H1 (cell line): Measurements from ENCODE around the gene BRME1. TPM values are rescaled to one million over a fixed set of nuclear protein-coding genes. Genes with fewer than 3 reads are reported as not detected.

Experiments used
- CTCF ChIA-PET: fragments of 300-600 bp; sonication (Branson Sonifier 250); formaldehyde crosslinking; loops from one replicate; lab custom pipeline; 2021; ENCODE audit not compliant: partially characterized antibody; lab: Charles Lee
- POLR2A ChIA-PET: fragments of 300-600 bp; sonication (Branson Sonifier 250); formaldehyde crosslinking; loops from one replicate; lab custom pipeline; 2021; ENCODE audit warnings: inconsistent platforms; ENCODE audit not compliant: partially characterized antibody; lab: Charles Lee
- DNase-seq, 2 experiments: peaks; one replicate each; pipeline versions ENCODE4 v3.0.0 to v3.0.0-alpha.2; 2010 to 2022; ENCODE audit warnings: low spot score in 2 of 2, low read depth in 1 of 2, mixed read lengths in 1 of 2
- FAIRE-seq: peaks from 2 replicates; lab custom pipeline; 2011; peaks lifted over from hg19 to GRCh38; lab: Jason Lieb, UNC
- H2AFZ ChIP-seq: 2 replicates; pipeline ENCODE4 v1.8.1; 2012; ENCODE audit warnings: low read length, inconsistent platforms
- H2AK5ac ChIP-seq: 2 replicates; pipeline ENCODE4 v1.6.1; 2013; ENCODE audit warnings: low read depth, low read length
- H2BK120ac ChIP-seq: replicated peaks from 2 replicates; pipeline ENCODE3; 2013; ENCODE audit warnings: low read depth, low read length, inconsistent platforms
- H2BK12ac ChIP-seq: 2 replicates; pipeline ENCODE4 v1.6.1; 2013; ENCODE audit warnings: low read depth, low read length
- H2BK15ac ChIP-seq: 2 replicates; pipeline ENCODE4 v1.6.1; 2013; ENCODE audit warnings: low read length
- H2BK20ac ChIP-seq: 2 replicates; pipeline ENCODE4 v1.6.1; 2013; ENCODE audit warnings: low read length
- H2BK5ac ChIP-seq: 2 replicates; pipeline ENCODE4 v1.6.1; 2013; ENCODE audit warnings: low read depth, low read length
- H3K14ac ChIP-seq: 2 replicates; pipeline ENCODE4 v1.6.1; 2013; ENCODE audit warnings: inconsistent platforms; ENCODE audit not compliant: insufficient read length
- H3K18ac ChIP-seq: 2 replicates; pipeline ENCODE4 v1.6.1; 2013; ENCODE audit warnings: low read length; ENCODE audit errors: extremely low read depth
- H3K23ac ChIP-seq: 2 replicates; pipeline ENCODE4 v1.6.1; 2013; ENCODE audit warnings: inconsistent platforms; ENCODE audit not compliant: insufficient read length
- H3K23me2 ChIP-seq: 2 replicates; pipeline ENCODE4 v1.6.1; 2013; ENCODE audit warnings: low read depth, low read length
- H3K27ac ChIP-seq: 2 replicates; pipeline ENCODE4 v1.6.1; 2011; ENCODE audit warnings: low read depth, low read length, inconsistent platforms
- H3K27me3 ChIP-seq, 4 experiments: replicated peaks in 1 of 4; 1 replicate in 1 of 4; 2 replicates in 3 of 4; pipeline versions ENCODE4 v1.6.1 to v1.8.1; 2011 to 2013; ENCODE audit warnings: low read length in 3 of 4, mild to moderate bottlenecking in 3 of 4, inconsistent platforms in 2 of 4, mixed read lengths in 2 of 4, moderate library complexity in 1 of 4; ENCODE audit not compliant: control insufficient read depth in 3 of 4, insufficient read depth in 3 of 4; ENCODE audit errors: extremely low read depth in 1 of 4
- H3K36me3 ChIP-seq, 4 experiments: 2 replicates each; pipeline versions ENCODE4 v1.6.1 to v1.8.1; 2011 to 2013; ENCODE audit warnings: mild to moderate bottlenecking in 4 of 4, low read length in 3 of 4, moderate library complexity in 2 of 4, control low read depth in 1 of 4, inconsistent platforms in 1 of 4; ENCODE audit not compliant: insufficient read depth in 4 of 4, control insufficient read depth in 2 of 4
- H3K4ac ChIP-seq: replicated peaks from 2 replicates; pipeline ENCODE3; 2013; ENCODE audit warnings: low read length, low read depth, mixed read lengths, inconsistent platforms; ENCODE audit not compliant: insufficient read length
- H3K4me1 ChIP-seq, 4 experiments: replicated peaks in 1 of 4; 1 replicate in 1 of 4; 2 replicates in 3 of 4; pipeline versions ENCODE4 v1.6.1 to v1.8.1; 2011 to 2013; ENCODE audit warnings: low read length in 3 of 4, inconsistent platforms in 2 of 4, mixed read lengths in 1 of 4; ENCODE audit not compliant: insufficient read depth in 4 of 4, control insufficient read depth in 3 of 4
- H3K4me2 ChIP-seq, 2 experiments: 2 replicates each; pipeline versions ENCODE4 v1.6.1 to v1.8.1; 2011 to 2013; ENCODE audit warnings: low read depth in 2 of 2, low read length in 2 of 2, control low read depth in 1 of 2, inconsistent platforms in 1 of 2, mild to moderate bottlenecking in 1 of 2; ENCODE audit not compliant: insufficient read depth in 1 of 2
- H3K4me3 ChIP-seq, 4 experiments: fragments of 200-600, 300-600 bp in 1 of 4; sonication (generic), shearing (Covaris generic), sonication (Bioruptor Twin) in 1 of 4; 2 replicates each; pipeline versions ENCODE4 v1.5.1 to v1.8.1; 2011 to 2016; ENCODE audit warnings: low read length in 4 of 4, low read depth in 3 of 4, control low read depth in 2 of 4, inconsistent platforms in 2 of 4, mild to moderate bottlenecking in 2 of 4, mixed read lengths in 1 of 4, moderate library complexity in 1 of 4; ENCODE audit not compliant: insufficient read depth in 2 of 4; ENCODE audit errors: extremely low read depth in 1 of 4
- H3K56ac ChIP-seq: replicated peaks from 2 replicates; pipeline ENCODE3; 2013; ENCODE audit warnings: low read depth, mild to moderate bottlenecking, mixed read lengths, low read length, inconsistent platforms; ENCODE audit not compliant: insufficient read length
- H3K79me1 ChIP-seq: 2 replicates; pipeline ENCODE4 v1.6.1; 2013; ENCODE audit warnings: low read depth, low read length, control low read depth
- H3K79me2 ChIP-seq, 2 experiments: 2 replicates each; pipeline versions ENCODE4 v1.6.1 to v1.8.1; 2012 to 2013; ENCODE audit warnings: low read length in 2 of 2, mild to moderate bottlenecking in 2 of 2, inconsistent platforms in 1 of 2; ENCODE audit not compliant: insufficient read depth in 2 of 2, control insufficient read depth in 1 of 2
- H3K9ac ChIP-seq, 4 experiments: replicated peaks in 1 of 4; 1 replicate in 1 of 4; 2 replicates in 3 of 4; pipeline versions ENCODE4 v1.6.1 to v1.8.1; 2011 to 2013; ENCODE audit warnings: low read depth in 3 of 4, low read length in 3 of 4, control low read depth in 2 of 4, mild to moderate bottlenecking in 2 of 4, moderate library complexity in 2 of 4, inconsistent platforms in 1 of 4; ENCODE audit errors: extremely low read depth in 1 of 4
- H3K9me3 ChIP-seq, 2 experiments: 2 replicates each; pipeline versions ENCODE4 v1.6.1 to v1.8.1; 2012 to 2013; ENCODE audit warnings: mild to moderate bottlenecking in 2 of 2, moderate library complexity in 2 of 2, control low read depth in 1 of 2, inconsistent platforms in 1 of 2, low read depth in 1 of 2, low read length in 1 of 2, mixed read lengths in 1 of 2; ENCODE audit not compliant: insufficient read depth in 2 of 2
- H4K20me1 ChIP-seq, 2 experiments: replicated peaks in 1 of 2; 2 replicates each; pipeline versions ENCODE3 to v1.8.1; 2011 to 2013; ENCODE audit warnings: inconsistent platforms in 2 of 2, low read length in 2 of 2, mild to moderate bottlenecking in 1 of 2; ENCODE audit not compliant: insufficient read depth in 2 of 2, control insufficient read depth in 1 of 2
- H4K5ac ChIP-seq: 2 replicates; pipeline ENCODE4 v1.6.1; 2013; ENCODE audit warnings: low read length, low read depth, mixed read lengths, inconsistent platforms; ENCODE audit not compliant: insufficient read length
- H4K8ac ChIP-seq: 2 replicates; pipeline ENCODE4 v1.8.0; 2013; ENCODE audit warnings: mild to moderate bottlenecking, moderate library complexity, low read length, inconsistent platforms; ENCODE audit not compliant: insufficient read depth; ENCODE audit errors: extremely low read depth
- H4K91ac ChIP-seq: replicated peaks from 2 replicates; pipeline ENCODE3; 2013; ENCODE audit warnings: low read length, mixed read lengths, inconsistent platforms; ENCODE audit not compliant: insufficient read length
- BACH1 ChIP-seq: IDR thresholded peaks from 2 replicates; pipeline ENCODE4 v1.6.1; 2012; ENCODE audit warnings: low read length, improper control_type of control experiment
- BRCA1 ChIP-seq: IDR thresholded peaks from 2 replicates; pipeline ENCODE4 v1.6.1; 2012; ENCODE audit warnings: low read depth, low read length, improper control_type of control experiment
- CEBPB ChIP-seq: IDR thresholded peaks from 2 replicates; pipeline ENCODE4 v1.6.1; 2012; ENCODE audit warnings: low read depth, low read length
- CHD1 ChIP-seq: IDR thresholded peaks from 2 replicates; pipeline ENCODE4 v1.6.1; 2012; ENCODE audit warnings: low read depth, low read length, improper control_type of control experiment
- CHD2 ChIP-seq: IDR thresholded peaks from 2 replicates; pipeline ENCODE4 v1.6.1; 2012; ENCODE audit warnings: low read length, improper control_type of control experiment
- EGR1 ChIP-seq: IDR thresholded peaks from 2 replicates; pipeline ENCODE4 v1.6.1; 2011; ENCODE audit warnings: low read depth, low read length, borderline replicate concordance
- GABPA ChIP-seq: IDR thresholded peaks from 2 replicates; pipeline ENCODE4 v1.6.1; 2011; ENCODE audit warnings: mild to moderate bottlenecking, low read length, moderate library complexity, borderline replicate concordance; ENCODE audit not compliant: insufficient read depth
- HDAC2 ChIP-seq, 2 experiments: fragments of 300-600 bp in 1 of 2; sonication (generic) in 1 of 2; IDR thresholded peaks; 2 replicates each; pipeline ENCODE4 v1.6.1; 2011 to 2012; ENCODE audit warnings: low read depth in 2 of 2, low read length in 2 of 2, mild to moderate bottlenecking in 2 of 2, moderate library complexity in 2 of 2, borderline replicate concordance in 1 of 2, inconsistent platforms in 1 of 2
- PHF8 ChIP-seq: fragments of 200-600 bp; sonication (generic); conservative IDR thresholded peaks from 2 replicates; pipeline ENCODE4 v1.7.1; 2012; ENCODE audit warnings: low read depth, mild to moderate bottlenecking, inconsistent platforms, low read length, moderate library complexity
- SP4 ChIP-seq: IDR thresholded peaks from 2 replicates; pipeline ENCODE4 v1.6.1; 2012; ENCODE audit warnings: low read length, inconsistent platforms
- SRF ChIP-seq: IDR thresholded peaks from 2 replicates; pipeline ENCODE4 v1.6.1; 2011; ENCODE audit warnings: mild to moderate bottlenecking, low read depth, low read length, moderate library complexity
- TEAD4 ChIP-seq: IDR thresholded peaks from 2 replicates; pipeline ENCODE4 v1.6.1; 2012; ENCODE audit warnings: low read depth, low read length, inconsistent platforms, mixed read lengths
- WGBS, 2 experiments: shearing (Covaris generic) in 1 of 2; methylation state at CpG; one replicate each; pipeline versions ENCODE4 v1.1.6 to v1.1.7; 2013 to 2015; ENCODE audit warnings: low lambda C conversion rate in 2 of 2, mixed read lengths in 2 of 2, inconsistent platforms in 1 of 2, low coverage in 1 of 2, missing lambda C conversion rate in 1 of 2; ENCODE audit not compliant: insufficient replicate concordance in 2 of 2, insufficient coverage in 1 of 2, insufficient read length in 1 of 2; ENCODE audit errors: extremely low coverage in 1 of 2, missing lambda C conversion rate in 1 of 2; 5-methylcytosine and 5-hydroxymethylcytosine counted together
- polyA plus RNA-seq, 7 experiments: library from polyadenylated mRNA; depleted of rRNA in 3 of 7; stranded (reverse) in 5 of 7; unstranded in 2 of 7; fragments of >200 nt in 5 of 7; fragments of 200-250 nt in 2 of 7; gene quantifications; 1 replicate in 5 of 7; 2 replicates in 1 of 7; 4 replicates in 1 of 7; pipeline versions ENCODE4 v1.2.1 to v1.2.3, GENCODE V29; 2011 to 2013; ENCODE audit warnings: missing spikeins in 2 of 7, mixed read lengths in 2 of 7
- total RNA-seq: library from RNA; stranded (reverse); fragmentation: NEBNext Ultra II Directional; extraction: Animal tissue kit (Norgen Biotek cat#: 25700); gene quantifications from 2 replicates; pipeline ENCODE4 v1.2.1, GENCODE V29; 2021
- TF ChIP-seq, protein P1 (sequence below): IDR thresholded peaks from 2 replicates; pipeline ENCODE4 v1.6.1; 2012; ENCODE audit warnings: low read length, inconsistent platforms

The BRME1 gene
- total and polyA plus RNA-seq, 2 of the 8 experiments (the other 6 are each of a cell fraction or from before 2014, with no cell fraction given), result 4.6 to 4.7 TPM

DNA sequence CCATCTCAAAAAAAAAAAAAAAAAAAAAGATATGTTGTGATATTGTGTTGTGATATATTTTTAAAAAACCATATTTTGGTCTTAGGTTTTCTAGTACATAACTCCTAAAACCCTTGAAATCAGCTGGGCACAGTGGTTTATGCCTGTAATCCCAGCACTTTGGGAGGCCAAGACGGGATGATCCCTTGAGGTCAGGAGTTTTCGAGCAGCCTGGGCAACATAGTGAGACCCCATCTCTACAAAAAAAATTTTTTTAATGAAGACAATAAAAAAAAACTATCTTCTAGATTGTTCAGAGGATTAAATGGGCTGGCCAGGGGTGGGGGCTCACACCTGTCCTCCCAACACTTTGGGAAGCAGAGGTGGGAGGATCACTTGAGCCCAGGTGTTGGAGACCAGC lies 45.1 kb upstream of the BRME1 start:
- H3K23me2 ChIP-seq, result peaks cover 9% of the 10 kb centered on the region
- H3K4me2 ChIP-seq, result no peak overlapping the region; a peak in 1 of 4 replicates
- DNase-seq, result no peak
- no peaks in the 10 kb centered on the region for H3K27me3 ChIP-seq
- no peak overlapping the region for H2AK5ac ChIP-seq
- peaks cover 0 to 19% of the 10 kb centered on the region in 2 experiments; a peak in 3 of 4 replicates for H3K79me2 ChIP-seq
- H2AFZ ChIP-seq, result no peak overlapping the region
- no peak overlapping the region for H2BK15ac ChIP-seq
- H3K14ac ChIP-seq, result no peak overlapping the region
- H3K9ac ChIP-seq, result no peak overlapping the region
- no peak overlapping the region for H2BK5ac ChIP-seq
- H4K20me1 ChIP-seq, result peaks cover 0 to 8% of the 10 kb centered on the region in 2 experiments
- CTCF ChIA-PET, result interaction anchor here (1.0 to 2.7 kb wide), 3 partner anchors 11 to 98 kb away, joined by 3 to 11 read pairs (median 4); no protein-coding TSS in a partner anchor
- no peak overlapping the region for H3K4me3 ChIP-seq
- no peak overlapping the region for H4K5ac ChIP-seq
- H3K56ac ChIP-seq, result no peak overlapping the region
- H3K4ac ChIP-seq, result no peak overlapping the region
- H3K27ac ChIP-seq, result no peak overlapping the region
- TF ChIP-seq, protein P1, sequence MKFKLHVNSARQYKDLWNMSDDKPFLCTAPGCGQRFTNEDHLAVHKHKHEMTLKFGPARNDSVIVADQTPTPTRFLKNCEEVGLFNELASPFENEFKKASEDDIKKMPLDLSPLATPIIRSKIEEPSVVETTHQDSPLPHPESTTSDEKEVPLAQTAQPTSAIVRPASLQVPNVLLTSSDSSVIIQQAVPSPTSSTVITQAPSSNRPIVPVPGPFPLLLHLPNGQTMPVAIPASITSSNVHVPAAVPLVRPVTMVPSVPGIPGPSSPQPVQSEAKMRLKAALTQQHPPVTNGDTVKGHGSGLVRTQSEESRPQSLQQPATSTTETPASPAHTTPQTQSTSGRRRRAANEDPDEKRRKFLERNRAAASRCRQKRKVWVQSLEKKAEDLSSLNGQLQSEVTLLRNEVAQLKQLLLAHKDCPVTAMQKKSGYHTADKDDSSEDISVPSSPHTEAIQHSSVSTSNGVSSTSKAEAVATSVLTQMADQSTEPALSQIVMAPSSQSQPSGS, result no peak
- no peak for TF ChIP-seq EGR1
- TF ChIP-seq PHF8, result no peak
- no peak for TF ChIP-seq HDAC2 (IDR thresholded peaks at IDR 0.05; ENCODE audit: borderline replicate concordance in 1 of 2, low read depth in 2 of 2, low read length in 2 of 2)
- TF ChIP-seq TEAD4, result no peak
- TF ChIP-seq CHD1, result no peak
- TF ChIP-seq BACH1, result no peak
- no peak for TF ChIP-seq CEBPB
- no peak for TF ChIP-seq SRF
- TF ChIP-seq GABPA, result no peak
- no peak for TF ChIP-seq BRCA1
- no peak for TF ChIP-seq SP4
- no peak for TF ChIP-seq CHD2
- FAIRE-seq, result no peak
- no peak overlapping the region for H2BK120ac ChIP-seq
- H4K91ac ChIP-seq, result no peak overlapping the region
- no peak overlapping the region for H3K23ac ChIP-seq
- POLR2A ChIA-PET, result interaction anchor here (1.2 to 4.3 kb wide), 5 partner anchors 11 to 56 kb away, joined by 4 to 39 read pairs (median 9); partner anchors contain the start of genes PODNL1 and RFX1
- H3K36me3 ChIP-seq, result peaks cover 8 to 13% (median 11%) of the 10 kb centered on the region in 4 experiments
- 94% methylated on average over 2 of the region's 2 CpGs; no CpG with 5 or more reads in 1 of the 2 experiments for WGBS, 2 experiments
- no peak overlapping the region for H2BK20ac ChIP-seq
- no peak overlapping the region for H3K18ac ChIP-seq
- H3K9me3 ChIP-seq, result no peaks in the 10 kb centered on the region
- H3K4me1 ChIP-seq, result peaks cover 0 to 7% (median 3%) of the 10 kb centered on the region in 4 experiments; a peak in 6 of 7 replicates
- H3K79me1 ChIP-seq, result peaks cover 13% of the 10 kb centered on the region
- H4K8ac ChIP-seq, result no peak overlapping the region
- H2BK12ac ChIP-seq, result no peak overlapping the region
